OCI-LY7 (cell line): ENCODE measurements around the gene SUGP2. TPM values are rescaled to one million over a fixed set of nuclear protein-coding genes. Genes with fewer than 3 reads are reported as not detected.

ENCODE experiments used
- BruUV-seq: library from RNA; stranded (reverse); fragments of 400-500 nt; replicated peaks from 2 replicates; lab custom pipeline; 2021; lab: Mats Ljungman, UMichigan
- CTCF ChIA-PET: fragments of 300-600 bp; sonication (Branson Sonifier 250); formaldehyde crosslinking; loops from one replicate; lab custom pipeline; 2022; ENCODE audit warnings: antibody characterized with exemption; ENCODE audit not compliant: unreplicated experiment; lab: Charles Lee
- POLR2A ChIA-PET: fragments of 300-600 bp; sonication (Branson Sonifier 250); formaldehyde crosslinking; loops from one replicate; lab custom pipeline; 2022; ENCODE audit warnings: antibody characterized with exemption; lab: Charles Lee
- DNase-seq: peaks from one replicate; pipeline ENCODE4 v3.0.0-alpha.2; 2015; ENCODE audit warnings: low spot score
- H2AFZ ChIP-seq: fragments of 200-600 bp; sonication (generic), shearing (Covaris generic); 2 replicates; pipeline ENCODE4 v1.6.1; 2014; ENCODE audit warnings: mild to moderate bottlenecking, antibody characterized with exemption, low read length, moderate library complexity
- H3K27ac ChIP-seq: fragments of 200-600 bp; sonication (generic); 2 replicates; pipeline ENCODE4 v1.5.1; 2014; ENCODE audit warnings: mixed run types, low read depth, mild to moderate bottlenecking, moderate library complexity, low read length, inconsistent platforms; ENCODE audit not compliant: poor library complexity, severe bottlenecking
- H3K36me3 ChIP-seq: fragments of 200-600 bp; sonication (generic); 2 replicates; pipeline ENCODE4 v1.6.1; 2014; ENCODE audit warnings: mild to moderate bottlenecking, antibody characterized with exemption, low read length, moderate library complexity, mixed read lengths; ENCODE audit not compliant: insufficient read depth
- H3K4me1 ChIP-seq: fragments of 200-600 bp; sonication (generic); 2 replicates; pipeline ENCODE4 v1.5.1; 2014; ENCODE audit warnings: mild to moderate bottlenecking, low read length; ENCODE audit not compliant: insufficient read depth, poor library complexity, severe bottlenecking
- H3K4me2 ChIP-seq: fragments of 200-600 bp; sonication (generic); 2 replicates; pipeline ENCODE4 v1.6.1; 2014; ENCODE audit warnings: mild to moderate bottlenecking, low read length
- H3K4me3 ChIP-seq: fragments of 200-600 bp; sonication (generic); 2 replicates; pipeline ENCODE4 v1.5.1; 2014; ENCODE audit warnings: mild to moderate bottlenecking, low read depth, low read length; ENCODE audit not compliant: poor library complexity, severe bottlenecking
- H3K79me2 ChIP-seq: fragments of 200-600 bp; sonication (generic); 2 replicates; pipeline ENCODE4 v1.6.1; 2016; ENCODE audit warnings: low read depth, mild to moderate bottlenecking, low read length, moderate library complexity, mixed read lengths; ENCODE audit not compliant: insufficient read depth
- H3K9me2 ChIP-seq: fragments of 200-600 bp; sonication (generic); 2 replicates; pipeline ENCODE4 v1.6.1; 2016; ENCODE audit warnings: mild to moderate bottlenecking, low read length, mixed read lengths; ENCODE audit not compliant: insufficient read depth
- H3K9me3 ChIP-seq: fragments of 200-600 bp; sonication (generic); 2 replicates; pipeline ENCODE4 v1.6.1; 2014; ENCODE audit warnings: mild to moderate bottlenecking, mixed run types, low read length, mixed read lengths
- H4K20me1 ChIP-seq: fragments of 200-600 bp; sonication (generic); 2 replicates; pipeline ENCODE4 v1.6.1; 2014; ENCODE audit warnings: mild to moderate bottlenecking, antibody characterized with exemption, low read length, moderate library complexity, mixed read lengths; ENCODE audit not compliant: insufficient read depth
- EZH2phosphoT487 ChIP-seq: fragments of 200-600 bp; sonication (generic); IDR thresholded peaks from 2 replicates; pipeline ENCODE4 v1.6.1; 2018; ENCODE audit warnings: low read depth, borderline replicate concordance, mild to moderate bottlenecking, mixed run types, antibody characterized with exemption, low read length, moderate library complexity, mixed read lengths
- intact Hi-C: fragments of 100-400 bp; cut with micrococcal nuclease; formaldehyde crosslinking; loops from one replicate; pipeline ENCODE4 v1.10.0; 2022; ENCODE audit not compliant: unreplicated experiment
- total RNA-seq, 2 experiments: library from RNA; depleted of rRNA in 1 of 2; stranded (reverse); fragments of >200 nt in 1 of 2; shearing (Covaris generic) in 1 of 2; gene quantifications; 2 replicates each; pipeline ENCODE4 v1.2.3, GENCODE V29; 2014 to 2022
- TF ChIP-seq, protein P1 (sequence below): fragments of 200-600 bp; sonication (generic); conservative IDR thresholded peaks from 2 replicates; pipeline ENCODE4 v1.5.1; 2014; ENCODE audit warnings: mild to moderate bottlenecking, antibody characterized with exemption, low read length, moderate library complexity, mixed read lengths

Gene SUGP2
- total RNA-seq, 2 experiments from 2014 or later = 111 to 229 TPM

DNA sequence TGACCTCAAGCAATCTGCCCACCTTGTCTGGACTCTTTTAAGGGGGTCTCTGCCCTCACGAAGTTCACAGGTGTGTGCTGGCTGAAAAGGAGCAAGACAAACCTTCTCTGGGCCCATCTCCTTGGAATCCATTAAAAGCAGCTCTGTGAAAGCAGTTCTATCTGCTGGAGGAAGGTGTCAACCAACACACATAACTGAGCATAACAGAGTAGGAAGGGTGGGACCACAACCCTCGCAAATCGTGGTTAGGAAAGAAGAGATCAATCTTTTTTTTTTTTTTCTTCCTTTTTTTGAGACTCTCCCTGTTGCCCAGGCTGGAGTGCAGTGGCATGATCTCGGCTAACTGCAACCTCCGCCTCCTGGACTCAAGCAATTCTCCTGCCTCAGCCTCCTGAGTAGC is 1.4 kb downstream of the SUGP2 start:
- ChIA-PET POLR2A (no interaction called here), CTCF (no interaction called here)
- peak overlapping the region; percentile 96 for H3K4me3 ChIP-seq
- H4K20me1 ChIP-seq = no peaks in the 10 kb centered on the region
- TF ChIP-seq, protein P1, sequence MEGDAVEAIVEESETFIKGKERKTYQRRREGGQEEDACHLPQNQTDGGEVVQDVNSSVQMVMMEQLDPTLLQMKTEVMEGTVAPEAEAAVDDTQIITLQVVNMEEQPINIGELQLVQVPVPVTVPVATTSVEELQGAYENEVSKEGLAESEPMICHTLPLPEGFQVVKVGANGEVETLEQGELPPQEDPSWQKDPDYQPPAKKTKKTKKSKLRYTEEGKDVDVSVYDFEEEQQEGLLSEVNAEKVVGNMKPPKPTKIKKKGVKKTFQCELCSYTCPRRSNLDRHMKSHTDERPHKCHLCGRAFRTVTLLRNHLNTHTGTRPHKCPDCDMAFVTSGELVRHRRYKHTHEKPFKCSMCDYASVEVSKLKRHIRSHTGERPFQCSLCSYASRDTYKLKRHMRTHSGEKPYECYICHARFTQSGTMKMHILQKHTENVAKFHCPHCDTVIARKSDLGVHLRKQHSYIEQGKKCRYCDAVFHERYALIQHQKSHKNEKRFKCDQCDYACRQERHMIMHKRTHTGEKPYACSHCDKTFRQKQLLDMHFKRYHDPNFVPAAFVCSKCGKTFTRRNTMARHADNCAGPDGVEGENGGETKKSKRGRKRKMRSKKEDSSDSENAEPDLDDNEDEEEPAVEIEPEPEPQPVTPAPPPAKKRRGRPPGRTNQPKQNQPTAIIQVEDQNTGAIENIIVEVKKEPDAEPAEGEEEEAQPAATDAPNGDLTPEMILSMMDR = no peak
- TF ChIP-seq EZH2phosphoT487 = no peak
- H3K4me2 ChIP-seq = peak overlapping the region; percentile 73
- H3K9me3 ChIP-seq = no peaks in the 10 kb centered on the region
- no peaks in the 10 kb centered on the region for H3K9me2 ChIP-seq
- H3K4me1 ChIP-seq = peaks cover 27% of the 10 kb centered on the region
- peaks cover 64% of the 10 kb centered on the region for H3K36me3 ChIP-seq
- intact Hi-C loops = no loop called here
- peaks cover 74% of the 10 kb centered on the region for H3K79me2 ChIP-seq
- no TSS peak for BruUV-seq
- DNase-seq = no peak
- peak overlapping the region; percentile 91 for H3K27ac ChIP-seq
- H2AFZ ChIP-seq = no peak overlapping the region

DNA sequence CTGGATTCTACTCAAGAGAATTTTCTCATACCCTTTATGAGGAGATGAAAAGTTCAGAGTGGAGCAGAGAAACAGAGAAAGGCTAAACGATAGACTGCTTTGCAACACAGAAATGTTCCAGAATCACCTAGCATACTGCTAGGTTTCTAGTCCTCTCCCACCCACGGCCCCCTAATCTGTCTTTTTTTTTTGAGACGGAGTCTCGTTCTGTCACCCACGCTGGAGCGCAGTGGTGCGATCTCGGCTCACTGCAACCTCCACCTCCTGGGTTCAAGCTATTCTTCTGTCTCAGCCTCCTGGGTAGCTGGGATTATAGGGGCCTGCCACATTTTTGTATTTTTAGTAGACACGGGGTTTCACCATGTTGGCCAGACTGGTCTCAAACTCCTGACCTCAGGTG is 4.8 kb downstream of the SUGP2 start:
- Histone ChIP-seq H3K9me3 (no peaks in the 10 kb centered on the region), H3K27ac (no peak overlapping the region), H3K4me1 (peaks cover 15% of the 10 kb centered on the region), H3K9me2 (no peaks in the 10 kb centered on the region), H2AFZ (no peak overlapping the region), H3K36me3 (peaks cover 79% of the 10 kb centered on the region), H3K79me2 (peaks cover 67% of the 10 kb centered on the region), H3K4me3 (no peak overlapping the region), H3K4me2 (no peak overlapping the region), H4K20me1 (0 out of 2 replicates have a peak, but pooled peaks cover 15% of the 10 kb centered on the region)
- no peak for TF ChIP-seq EZH2phosphoT487
- TF ChIP-seq, protein P1 = no peak
- ChIA-PET CTCF (no interaction called here), POLR2A (no interaction called here)
- no peak for DNase-seq
- intact Hi-C loops = no loop called here
- BruUV-seq = no TSS peak

DNA sequence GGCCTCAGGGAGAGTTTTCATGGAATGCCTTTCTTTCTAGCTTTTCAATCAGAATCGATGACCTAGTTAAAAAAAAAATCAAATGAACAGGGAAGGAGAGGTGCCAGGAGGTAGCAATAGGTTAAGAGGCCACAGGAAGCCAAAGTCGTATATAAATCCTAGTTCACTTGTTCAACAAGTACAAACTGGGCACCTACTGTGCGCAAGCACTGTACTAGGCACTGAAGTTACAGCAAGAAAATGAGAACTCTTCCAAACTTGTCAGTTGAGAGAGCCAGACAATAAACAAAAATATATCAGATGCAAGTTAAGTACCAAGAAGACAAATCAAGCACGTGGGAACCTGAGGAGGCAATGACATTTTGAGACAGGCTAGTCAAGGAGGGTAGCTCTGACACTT is 6.1 kb downstream of the SUGP2 start:
- intact Hi-C loops = no loop called here
- Histone ChIP-seq H3K9me2 (no peaks in the 10 kb centered on the region), H3K36me3 (peaks cover 92% of the 10 kb centered on the region), H3K9me3 (no peaks in the 10 kb centered on the region), H2AFZ (no peak overlapping the region), H3K27ac (no peak overlapping the region), H3K4me2 (no peak overlapping the region), H3K4me1 (peaks cover 21% of the 10 kb centered on the region), H3K4me3 (no peak overlapping the region), H4K20me1 (0 out of 2 replicates have a peak, but pooled peaks cover 15% of the 10 kb centered on the region), H3K79me2 (peaks cover 73% of the 10 kb centered on the region)
- DNase-seq = no peak
- no peak for TF ChIP-seq EZH2phosphoT487
- TF ChIP-seq, protein P1 = no peak
- no TSS peak for BruUV-seq
- POLR2A ChIA-PET = no interaction called here
- CTCF ChIA-PET = no interaction called here
